ENCODE results near the gene ANKH. TPM values are rescaled to one million over a fixed set of nuclear protein-coding genes. Genes with fewer than 3 reads are reported as not detected.
"Not testable (repeated sequence)": the region's sequence is repeated elsewhere in the genome, so short reads cannot be mapped to it uniquely, and the experiment has no call there.

ANKH gene
- total and polyA plus RNA-seq, 2 experiments from 2014 or later: 27.6 to 29.9 TPM

DNA sequence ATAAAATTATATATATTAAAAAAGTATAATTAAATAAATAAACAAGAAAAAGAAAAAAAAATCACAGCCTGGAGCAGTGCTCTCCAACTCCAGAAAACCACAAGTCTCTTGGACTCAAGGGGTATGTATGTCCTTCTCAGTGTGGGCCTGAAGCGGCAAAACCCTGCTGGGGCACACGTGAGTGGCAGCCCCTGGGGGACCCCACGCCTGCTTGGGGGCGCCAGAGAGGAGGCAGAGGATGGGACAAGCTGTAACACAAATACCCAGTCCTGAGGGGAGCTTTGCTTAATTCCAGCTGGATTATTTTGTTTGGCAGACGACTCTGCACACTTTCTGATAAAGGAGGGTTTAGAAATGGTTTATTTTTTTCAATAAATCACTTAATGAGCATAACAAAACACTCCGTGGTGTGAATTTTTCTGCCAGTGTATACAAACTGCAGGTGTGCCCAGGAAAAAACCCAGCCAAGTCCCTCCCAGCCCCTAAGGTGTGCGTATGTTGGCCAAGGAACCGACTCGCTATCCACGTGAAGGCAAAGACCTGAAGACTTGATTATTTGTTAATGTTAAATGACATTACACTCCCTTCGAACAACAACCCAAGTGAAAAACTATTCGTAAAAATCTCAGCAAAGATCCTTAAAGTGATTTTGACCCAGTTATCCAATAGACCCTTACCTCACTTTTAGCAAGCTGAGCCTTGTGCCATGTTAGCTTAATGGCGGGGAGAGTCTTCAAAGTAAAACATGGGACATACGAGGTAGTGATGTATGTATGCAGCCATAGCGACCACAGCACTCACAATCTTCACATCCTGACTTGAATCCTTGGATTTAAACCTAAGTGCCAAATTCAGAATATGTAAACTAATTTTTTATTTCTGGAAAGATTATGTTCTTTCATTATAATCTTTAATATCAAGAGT is 32.9 kb downstream of the ANKH start:
- Histone ChIP-seq H3K4me3 (no peak overlapping the region), H3K36me3 (replicated peaks; ENCODE audit: insufficient read depth, low read depth) (no peaks in the 10 kb centered on the region), H3K79me2 (peaks cover 4% of the 10 kb centered on the region), H2AFZ (no peak overlapping the region), H3K4me1 (ENCODE audit: insufficient read depth) (no peaks in the 10 kb centered on the region), H4K20me1 (ENCODE audit: insufficient read depth, poor library complexity, severe bottlenecking) (no peaks in the 10 kb centered on the region), H3K27me3 (no peaks in the 10 kb centered on the region), H3K27ac (no peak overlapping the region), H3K9me2 (replicated peaks; ENCODE audit: insufficient read depth) (no peaks in the 10 kb centered on the region), H3K4me2 (no peak overlapping the region), H3K9me3 (ENCODE audit: low read depth) (no peaks in the 10 kb centered on the region)
- TF ChIP-seq EZH2phosphoT487 (IDR thresholded peaks at IDR 0.05; ENCODE audit: low read depth, severe bottlenecking, unreplicated experiment): no peak
- TF ChIP-seq EZH2 (IDR thresholded peaks at IDR 0.05; ENCODE audit: borderline replicate concordance): no peak
- TF ChIP-seq, protein P1, sequence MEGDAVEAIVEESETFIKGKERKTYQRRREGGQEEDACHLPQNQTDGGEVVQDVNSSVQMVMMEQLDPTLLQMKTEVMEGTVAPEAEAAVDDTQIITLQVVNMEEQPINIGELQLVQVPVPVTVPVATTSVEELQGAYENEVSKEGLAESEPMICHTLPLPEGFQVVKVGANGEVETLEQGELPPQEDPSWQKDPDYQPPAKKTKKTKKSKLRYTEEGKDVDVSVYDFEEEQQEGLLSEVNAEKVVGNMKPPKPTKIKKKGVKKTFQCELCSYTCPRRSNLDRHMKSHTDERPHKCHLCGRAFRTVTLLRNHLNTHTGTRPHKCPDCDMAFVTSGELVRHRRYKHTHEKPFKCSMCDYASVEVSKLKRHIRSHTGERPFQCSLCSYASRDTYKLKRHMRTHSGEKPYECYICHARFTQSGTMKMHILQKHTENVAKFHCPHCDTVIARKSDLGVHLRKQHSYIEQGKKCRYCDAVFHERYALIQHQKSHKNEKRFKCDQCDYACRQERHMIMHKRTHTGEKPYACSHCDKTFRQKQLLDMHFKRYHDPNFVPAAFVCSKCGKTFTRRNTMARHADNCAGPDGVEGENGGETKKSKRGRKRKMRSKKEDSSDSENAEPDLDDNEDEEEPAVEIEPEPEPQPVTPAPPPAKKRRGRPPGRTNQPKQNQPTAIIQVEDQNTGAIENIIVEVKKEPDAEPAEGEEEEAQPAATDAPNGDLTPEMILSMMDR (IDR thresholded peaks at IDR 0.05; ENCODE audit: poor library complexity): no peak
- 88% methylated on average over 15 of the region's 15 CpGs for WGBS (ENCODE audit: low lambda C conversion rate, missing lambda C conversion rate)
- no peak for DNase-seq (ENCODE audit: low spot score)

DNA sequence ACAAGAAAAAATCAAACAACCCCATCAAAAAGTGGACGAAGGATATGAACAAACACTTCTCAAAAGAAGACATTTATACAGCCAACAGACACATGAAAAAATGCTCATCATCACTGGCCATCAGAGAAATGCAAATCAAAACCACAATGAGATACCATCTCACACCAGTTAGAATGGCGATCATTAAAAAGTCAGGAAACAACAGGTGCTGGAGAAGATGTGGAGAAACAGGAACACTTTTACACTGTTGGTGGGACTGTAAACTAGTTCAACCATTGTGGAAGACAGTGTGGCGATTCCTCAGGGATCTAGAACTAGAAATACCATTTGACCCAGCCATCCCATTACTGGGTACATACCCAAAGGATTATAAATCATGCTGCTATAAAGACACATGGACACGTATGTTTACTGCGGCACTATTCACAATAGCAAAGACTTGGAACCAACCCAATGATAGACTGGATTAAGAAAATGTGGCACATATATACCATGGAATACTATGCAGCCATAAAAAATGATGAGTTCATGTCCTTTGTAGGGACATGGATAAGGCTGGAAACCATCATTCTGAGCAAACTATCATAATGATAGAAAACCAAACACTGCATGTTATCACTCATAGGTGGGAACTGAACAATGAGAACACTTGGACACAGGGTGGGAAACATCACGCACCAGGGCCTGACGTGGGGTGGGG is 34.0 kb downstream of the ANKH start:
- not testable (repeated sequence) for H3K4me3 ChIP-seq; H3K9me2 ChIP-seq (replicated peaks; ENCODE audit: insufficient read depth); H3K79me2 ChIP-seq; H3K4me1 ChIP-seq (ENCODE audit: insufficient read depth); H3K9me3 ChIP-seq (ENCODE audit: low read depth); H3K36me3 ChIP-seq (replicated peaks; ENCODE audit: insufficient read depth, low read depth); H2AFZ ChIP-seq; DNase-seq (ENCODE audit: low spot score); H4K20me1 ChIP-seq (ENCODE audit: insufficient read depth, poor library complexity, severe bottlenecking); H3K27me3 ChIP-seq; H3K27ac ChIP-seq; H3K4me2 ChIP-seq
- WGBS (ENCODE audit: low lambda C conversion rate, missing lambda C conversion rate): 95% methylated on average over 6 of the region's 7 CpGs

DNA sequence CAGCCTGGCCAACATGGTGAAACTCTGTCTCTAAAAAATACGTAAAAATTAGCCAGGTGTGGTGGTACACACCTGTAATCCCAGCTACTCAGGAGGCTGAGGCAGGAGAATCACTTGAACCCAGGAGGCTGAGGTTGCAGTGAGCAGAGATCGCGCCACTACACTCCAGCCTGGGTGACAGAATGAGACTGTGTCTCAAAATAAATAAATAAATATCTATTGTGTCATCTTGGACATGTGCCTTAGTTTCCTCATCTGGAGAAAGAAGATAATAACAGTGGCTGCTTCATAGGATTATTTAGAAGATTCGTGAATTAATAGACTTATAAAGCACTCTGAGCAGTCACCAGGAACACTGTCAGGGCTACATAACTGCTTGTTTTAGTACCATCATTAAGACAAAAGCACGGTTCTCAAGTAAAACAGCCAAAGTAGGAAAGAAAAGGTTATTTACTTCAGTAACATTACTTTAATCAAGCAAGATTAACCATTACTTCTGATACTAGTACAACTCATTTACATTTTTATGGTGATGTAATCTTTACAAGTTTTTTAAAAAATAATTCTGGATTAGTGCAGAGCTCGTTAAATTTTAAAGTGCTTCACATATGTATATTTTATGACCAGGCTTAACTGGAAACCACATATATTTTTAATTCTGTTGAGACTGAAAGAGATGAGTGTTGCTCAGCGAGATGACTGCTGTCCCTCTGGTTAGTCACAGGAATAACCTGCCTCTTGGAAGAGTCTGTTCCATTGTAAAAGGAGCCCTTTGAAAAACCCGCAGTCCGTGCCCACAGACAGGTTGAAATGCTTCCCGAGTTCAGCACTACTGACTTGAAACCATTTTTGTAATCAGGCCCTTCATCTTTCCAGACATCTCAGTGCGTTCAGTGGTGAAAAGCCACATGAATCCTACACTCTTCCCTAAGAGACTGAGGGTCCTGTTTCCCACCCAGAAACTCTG is 36.7 kb downstream of the ANKH start:
- no peak overlapping the region for H3K27ac ChIP-seq
- H3K27me3 ChIP-seq: no peaks in the 10 kb centered on the region
- no peaks in the 10 kb centered on the region for H3K9me3 ChIP-seq (ENCODE audit: low read depth)
- H3K4me3 ChIP-seq: no peak overlapping the region
- H4K20me1 ChIP-seq (ENCODE audit: insufficient read depth, poor library complexity, severe bottlenecking): no peaks in the 10 kb centered on the region
- no peaks in the 10 kb centered on the region for H3K9me2 ChIP-seq (replicated peaks; ENCODE audit: insufficient read depth)
- H3K36me3 ChIP-seq (replicated peaks; ENCODE audit: insufficient read depth, low read depth): no peaks in the 10 kb centered on the region
- no peak overlapping the region for H3K4me2 ChIP-seq
- H3K4me1 ChIP-seq (ENCODE audit: insufficient read depth): no peaks in the 10 kb centered on the region
- TF ChIP-seq EZH2phosphoT487 (IDR thresholded peaks at IDR 0.05; ENCODE audit: low read depth, severe bottlenecking, unreplicated experiment) (no peak), EZH2 (IDR thresholded peaks at IDR 0.05; ENCODE audit: borderline replicate concordance) (no peak)
- TF ChIP-seq, protein P1 (IDR thresholded peaks at IDR 0.05; ENCODE audit: poor library complexity): no peak
- 78% methylated on average over 11 of the region's 11 CpGs for WGBS (ENCODE audit: low lambda C conversion rate, missing lambda C conversion rate)
- no peak overlapping the region for H2AFZ ChIP-seq
- peaks cover 7% of the 10 kb centered on the region for H3K79me2 ChIP-seq
- no peak for DNase-seq (ENCODE audit: low spot score)
